CD4-positive, CD25-positive, alpha-beta regulatory T cell (primary cell): ENCODE results near the gene LIPM. TPM values are rescaled to one million over a fixed set of nuclear protein-coding genes. Genes with fewer than 3 reads are reported as not detected.

Experiments
- ATAC-seq, 2 donors: fragments of 150-1000 bp; cut with Tn5 transposase; one replicate each; pipeline ENCODE4 v1.10.0; 2021; ENCODE audit warnings: low read depth in 2 of 2, moderate number of reproducible peaks in 2 of 2, moderate library complexity in 1 of 2
- DNase-seq, 3 donors: peaks; one replicate each; pipeline versions ENCODE4 v3.0.0 to v3.0.0-alpha.2; 2012 to 2022; ENCODE audit warnings: mixed read lengths in 1 of 3
- H3K27ac ChIP-seq: one replicate; pipeline ENCODE4 v1.7.0; 2013; ENCODE audit warnings: mild to moderate bottlenecking, low read length; ENCODE audit not compliant: insufficient read depth, poor library complexity, severe bottlenecking
- H3K27me3 ChIP-seq: one replicate; pipeline ENCODE4 v1.7.0; 2013; ENCODE audit warnings: low read length; ENCODE audit not compliant: control insufficient read depth, insufficient read depth
- H3K36me3 ChIP-seq: one replicate; pipeline ENCODE4 v1.7.0; 2013; ENCODE audit warnings: mild to moderate bottlenecking, low read length, moderate library complexity; ENCODE audit not compliant: control insufficient read depth, insufficient read depth
- H3K4me1 ChIP-seq: 2 replicates; pipeline ENCODE4 v1.7.0; 2013; ENCODE audit warnings: mild to moderate bottlenecking, low read length; ENCODE audit not compliant: insufficient read depth, control insufficient read depth, poor library complexity, severe bottlenecking
- H3K4me3 ChIP-seq: one replicate; pipeline ENCODE4 v1.7.0; 2013; ENCODE audit warnings: low read depth, mild to moderate bottlenecking, low read length, moderate library complexity
- H3K9me3 ChIP-seq, 2 experiments: 1 replicate in 1 of 2; 2 replicates in 1 of 2; pipeline ENCODE4 v1.7.0; 2013; ENCODE audit warnings: low read length in 2 of 2, mild to moderate bottlenecking in 1 of 2, moderate library complexity in 1 of 2; ENCODE audit not compliant: control insufficient read depth in 2 of 2
- H3K27ac Mint-ChIP-seq, 3 donors: one replicate each; pipeline ENCODE4 v1.8.0; 2020 to 2022; ENCODE audit warnings: mild to moderate bottlenecking in 3 of 3, mixed read lengths in 3 of 3, moderate library complexity in 2 of 3
- H3K27me3 Mint-ChIP-seq: one replicate; pipeline ENCODE4 v1.8.0; 2022; ENCODE audit warnings: mild to moderate bottlenecking, mixed read lengths
- H3K36me3 Mint-ChIP-seq: one replicate; pipeline ENCODE4 v1.8.0; 2020; ENCODE audit warnings: mixed read lengths
- H3K4me1 Mint-ChIP-seq, 4 donors: one replicate each; pipeline ENCODE4 v1.8.0; 2020 to 2022; ENCODE audit warnings: mixed read lengths in 4 of 4, mild to moderate bottlenecking in 1 of 4
- H3K4me3 Mint-ChIP-seq, 4 donors: one replicate each; pipeline ENCODE4 v1.8.0; 2020 to 2022; ENCODE audit warnings: mild to moderate bottlenecking in 4 of 4, mixed read lengths in 4 of 4, moderate library complexity in 3 of 4
- H3K9me3 Mint-ChIP-seq, 7 donors: one replicate each; pipeline ENCODE4 v1.8.0; 2020 to 2022; ENCODE audit warnings: mixed read lengths in 7 of 7, mild to moderate bottlenecking in 3 of 7, moderate library complexity in 2 of 7
- polyA plus RNA-seq, 4 donors: library from polyadenylated mRNA; unstranded; fragments of 300-500 nt; fragmentation: Illumina TruSeq; gene quantifications; one replicate each; pipeline ENCODE4 v1.2.3, GENCODE V29; 2021
- total RNA-seq: library from RNA; stranded (reverse); gene quantifications from one replicate; pipeline ENCODE4 v1.2.3, GENCODE V29; 2022

The LIPM gene
- total and polyA plus RNA-seq, 5 donors from 2014 or later, result not detected

DNA sequence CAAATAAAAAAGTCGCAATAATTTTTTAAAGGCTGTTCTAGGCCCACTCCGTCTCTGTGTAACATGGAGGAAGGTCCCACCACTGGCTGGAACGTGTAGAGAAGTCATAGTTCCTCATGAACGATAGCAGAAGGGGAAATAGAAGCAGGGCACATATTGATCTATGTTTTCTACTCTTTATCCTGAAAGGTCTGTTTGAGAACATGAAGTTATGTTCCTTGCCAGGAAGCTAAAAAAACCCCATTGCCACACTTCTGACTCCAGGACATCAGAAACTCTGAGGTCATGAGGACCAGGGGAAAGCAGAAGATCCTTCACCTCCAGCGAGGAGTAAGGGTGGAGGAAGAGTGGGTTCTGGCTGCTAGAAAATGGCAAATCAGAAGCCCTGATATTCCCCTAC is 38.4 kb downstream of the LIPM start:
- Mint-ChIP-seq H3K4me3 (no peak overlapping the region), H3K36me3 (no peaks in the 10 kb centered on the region), H3K27me3 (no peaks in the 10 kb centered on the region), H3K9me3 (no peaks in the 10 kb centered on the region), H3K27ac (no peak overlapping the region), H3K4me1 (peaks cover 0 to 10% (median 2%) of the 10 kb centered on the region in 4 donors)
- Histone ChIP-seq H3K27ac (no peak overlapping the region), H3K4me3 (no peak overlapping the region), H3K27me3 (no peaks in the 10 kb centered on the region), H3K4me1 (peaks cover 2% of the 10 kb centered on the region), H3K36me3 (no peaks in the 10 kb centered on the region), H3K9me3 (no peaks in the 10 kb centered on the region)
- DNase-seq (no peak), ATAC-seq (no peak)

DNA sequence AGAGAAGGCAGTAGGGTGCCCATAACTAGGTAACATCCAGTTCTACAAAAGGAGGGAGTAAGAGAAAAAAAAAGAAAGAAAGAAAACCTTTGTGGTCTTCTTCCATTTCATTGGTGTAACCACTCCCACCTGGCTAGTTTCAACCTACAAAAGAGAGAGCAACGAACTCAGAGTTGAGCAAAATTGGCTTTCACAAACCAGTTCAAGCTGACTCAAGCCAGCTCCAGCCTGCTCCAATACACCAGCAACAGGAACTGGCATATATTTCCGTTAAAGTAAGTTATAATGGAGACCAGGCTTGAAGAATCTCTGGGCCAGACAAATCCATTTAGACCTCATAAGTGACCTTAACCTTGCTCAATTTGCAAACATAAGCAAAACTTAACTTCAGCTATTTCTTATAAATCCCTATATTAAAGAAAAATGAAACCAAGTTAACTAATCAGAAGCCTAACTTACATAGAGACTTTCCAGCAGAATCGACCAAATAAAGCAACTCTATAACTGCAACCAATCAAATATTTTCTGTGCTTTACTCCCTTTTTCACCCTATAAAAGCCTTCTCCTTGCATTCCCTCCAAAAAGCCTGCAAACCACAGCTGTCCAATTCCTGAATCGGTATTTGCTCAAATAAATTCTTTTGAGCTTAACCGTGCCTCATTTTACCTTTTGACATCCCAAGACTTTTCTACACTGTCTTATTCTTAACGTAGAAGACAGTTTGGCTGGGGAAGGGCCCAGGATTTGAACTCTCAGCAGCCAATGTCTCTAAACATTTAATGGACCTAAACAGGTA is 39.0 kb downstream of the LIPM start:
- no peak for ATAC-seq
- H3K27me3 Mint-ChIP-seq, result no peaks in the 10 kb centered on the region
- Histone ChIP-seq H3K4me1 (no peaks in the 10 kb centered on the region), H3K36me3 (no peaks in the 10 kb centered on the region), H3K9me3 (no peaks in the 10 kb centered on the region), H3K4me3 (no peak overlapping the region), H3K27me3 (no peaks in the 10 kb centered on the region), H3K27ac (no peak overlapping the region)
- H3K27ac Mint-ChIP-seq, result no peak overlapping the region
- peaks cover 0 to 10% (median 2%) of the 10 kb centered on the region in 4 donors for H3K4me1 Mint-ChIP-seq
- H3K9me3 Mint-ChIP-seq, result no peaks in the 10 kb centered on the region
- peak in 1 of 3 donors; percentile 36 for DNase-seq
- no peak overlapping the region for H3K4me3 Mint-ChIP-seq
- no peaks in the 10 kb centered on the region for H3K36me3 Mint-ChIP-seq

DNA sequence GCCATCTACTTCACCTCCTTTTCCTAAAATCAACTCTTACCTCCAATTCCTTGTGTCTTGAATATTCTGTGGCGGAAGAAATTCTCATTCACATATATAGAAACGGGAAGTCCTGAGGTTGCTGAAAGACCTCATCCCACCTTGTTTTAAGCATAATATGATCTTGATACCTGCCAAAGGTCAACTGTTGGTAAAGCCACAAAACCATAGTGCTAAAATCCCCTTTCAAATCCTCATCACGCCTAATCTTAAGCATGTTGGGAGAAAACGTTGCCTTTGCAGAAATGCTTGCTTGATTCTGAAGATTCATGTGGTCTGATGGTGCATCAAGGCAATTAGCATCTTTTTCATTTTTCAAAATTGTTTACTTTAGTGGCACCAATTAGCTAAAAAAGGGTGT is 40.6 kb downstream of the LIPM start:
- Histone ChIP-seq H3K9me3 (no peaks in the 10 kb centered on the region), H3K36me3 (no peaks in the 10 kb centered on the region), H3K27me3 (no peaks in the 10 kb centered on the region), H3K4me3 (no peak overlapping the region), H3K4me1 (no peaks in the 10 kb centered on the region), H3K27ac (no peak overlapping the region)
- no peak overlapping the region for H3K4me3 Mint-ChIP-seq
- no peaks in the 10 kb centered on the region for H3K27me3 Mint-ChIP-seq
- DNase-seq, result no peak
- no peak overlapping the region for H3K27ac Mint-ChIP-seq
- ATAC-seq, result no peak
- H3K36me3 Mint-ChIP-seq, result no peaks in the 10 kb centered on the region
- H3K9me3 Mint-ChIP-seq, result no peaks in the 10 kb centered on the region
- H3K4me1 Mint-ChIP-seq, result peaks cover 0 to 11% (median 2%) of the 10 kb centered on the region in 4 donors

DNA sequence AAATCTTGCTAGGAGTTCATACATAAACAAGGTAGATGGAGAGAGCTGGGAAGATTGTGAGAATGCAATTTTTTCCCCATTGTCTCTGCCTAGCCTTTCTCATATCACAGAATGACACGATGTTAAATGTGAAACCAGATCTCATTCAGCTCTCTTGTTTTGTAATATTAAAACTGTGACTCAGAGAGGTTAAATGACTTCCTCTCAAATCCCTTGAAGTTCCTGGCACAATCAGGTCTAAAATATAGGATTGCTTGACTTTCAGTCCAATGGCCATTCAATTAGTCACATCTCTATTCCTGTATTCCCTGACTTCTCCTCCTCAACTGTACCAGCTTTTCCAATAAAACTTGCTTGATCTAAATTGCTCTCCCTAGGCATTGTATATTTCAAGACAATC is 46.0 kb downstream of the LIPM start:
- peak in 1 of 2 donors; percentile 34 for ATAC-seq
- peak overlapping the region in 2 of 3 donors; percentile 1 to 40 for H3K27ac Mint-ChIP-seq
- H3K4me3 Mint-ChIP-seq, result no peak overlapping the region

DNA sequence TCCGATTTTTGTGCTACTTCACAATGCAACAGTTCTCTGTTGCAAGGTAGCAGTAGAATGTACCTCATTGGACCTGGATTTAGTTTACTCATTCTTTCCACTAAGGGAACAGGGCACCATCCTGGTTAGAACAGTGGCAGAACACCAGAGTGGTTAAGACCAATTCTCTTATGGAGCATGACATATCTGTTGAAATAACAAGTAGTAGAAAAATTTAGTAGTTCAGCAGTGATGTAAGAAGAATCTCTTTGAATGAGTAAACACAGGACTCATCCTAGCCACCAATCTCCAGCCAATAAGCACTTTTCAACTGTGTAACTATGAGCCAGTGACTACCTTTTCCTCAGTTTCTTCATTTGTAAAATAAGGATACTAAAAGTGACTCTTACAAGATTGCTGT is 46.7 kb downstream of the LIPM start:
- H3K9me3 ChIP-seq, result no peaks in the 10 kb centered on the region
- H3K27ac Mint-ChIP-seq, result no peak overlapping the region
- peaks cover 6 to 12% (median 8%) of the 10 kb centered on the region in 4 donors for H3K4me1 Mint-ChIP-seq
- ATAC-seq, result no peak
- no peaks in the 10 kb centered on the region for H3K36me3 ChIP-seq
- H3K36me3 Mint-ChIP-seq, result no peaks in the 10 kb centered on the region
- H3K4me3 Mint-ChIP-seq, result no peak overlapping the region
- no peaks in the 10 kb centered on the region for H3K27me3 ChIP-seq
- H3K4me3 ChIP-seq, result no peak overlapping the region
- H3K9me3 Mint-ChIP-seq, result peaks cover 0 to 1% (median 0%) of the 10 kb centered on the region in 7 donors
- DNase-seq, result no peak
- H3K27me3 Mint-ChIP-seq, result no peaks in the 10 kb centered on the region
- H3K4me1 ChIP-seq, result peaks cover 4% of the 10 kb centered on the region
- H3K27ac ChIP-seq, result no peak overlapping the region

More for the DNA sequence above, 46.0 kb downstream of the LIPM start:
- no peak overlapping the region for H3K27ac ChIP-seq
- no peaks in the 10 kb centered on the region for H3K27me3 ChIP-seq
- no peaks in the 10 kb centered on the region for H3K9me3 ChIP-seq
- Mint-ChIP-seq H3K36me3 (no peaks in the 10 kb centered on the region), H3K4me1 (peaks cover 6 to 12% (median 8%) of the 10 kb centered on the region in 4 donors), H3K9me3 (peaks cover 0 to 1% (median 0%) of the 10 kb centered on the region in 7 donors), H3K27me3 (no peaks in the 10 kb centered on the region)
- peak in 1 of 3 donors; percentile 43 for DNase-seq
- H3K36me3 ChIP-seq, result no peaks in the 10 kb centered on the region
- H3K4me3 ChIP-seq, result no peak overlapping the region
- peaks cover 4% of the 10 kb centered on the region for H3K4me1 ChIP-seq

DNA sequence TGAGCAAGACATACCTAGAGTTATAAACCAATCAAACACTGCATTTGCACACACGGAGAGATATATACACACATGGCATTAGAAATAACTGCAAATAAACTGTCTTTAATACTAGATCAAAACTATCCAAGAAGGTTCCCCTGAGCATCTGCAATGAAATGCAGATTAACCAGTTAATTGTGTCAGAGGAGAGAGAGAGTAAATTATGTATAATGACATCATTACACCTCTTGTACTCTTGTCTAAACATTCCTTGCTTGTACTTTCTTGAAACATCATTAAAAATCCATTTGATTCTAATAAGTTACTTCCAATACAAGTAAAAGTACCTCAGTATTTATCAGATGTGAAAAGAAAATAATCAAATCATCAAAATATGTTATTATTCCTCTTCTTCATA is 48.2 kb downstream of the LIPM start:
- peaks cover 4% of the 10 kb centered on the region for H3K4me1 ChIP-seq
- DNase-seq, result no peak
- Mint-ChIP-seq H3K36me3 (no peaks in the 10 kb centered on the region), H3K9me3 (peaks cover 0 to 1% (median 0%) of the 10 kb centered on the region in 7 donors), H3K27me3 (no peaks in the 10 kb centered on the region), H3K27ac (no peak overlapping the region), H3K4me3 (no peak overlapping the region), H3K4me1 (peaks cover 6 to 12% (median 8%) of the 10 kb centered on the region in 4 donors)
- no peak overlapping the region for H3K4me3 ChIP-seq
- no peak for ATAC-seq
- no peaks in the 10 kb centered on the region for H3K9me3 ChIP-seq
- H3K36me3 ChIP-seq, result no peaks in the 10 kb centered on the region
- H3K27ac ChIP-seq, result no peak overlapping the region
- no peaks in the 10 kb centered on the region for H3K27me3 ChIP-seq

DNA sequence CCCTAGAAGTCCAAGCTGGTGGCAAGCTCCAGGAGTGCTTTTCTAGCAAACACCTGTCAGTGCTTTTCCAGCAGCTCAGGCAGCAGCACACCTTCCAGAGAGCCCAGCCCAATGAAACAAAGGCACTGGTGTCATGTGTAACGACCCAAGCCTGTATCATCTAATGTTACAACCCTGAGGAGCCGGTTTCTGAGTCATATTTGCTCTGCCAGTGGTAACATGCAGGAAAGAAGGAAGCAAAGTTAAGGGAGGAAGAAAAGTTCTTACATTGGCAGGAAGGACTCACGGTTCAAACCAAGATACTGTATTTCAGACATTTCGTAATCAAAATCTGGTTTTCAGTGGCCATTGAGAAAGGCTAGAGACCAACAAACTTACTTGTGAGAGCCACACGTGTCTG is 49.2 kb downstream of the LIPM start, which contains the start of gene ANKRD22:
Gene ANKRD22 (minus strand): TSS at position 139 of the 400 bp plus-strand sequence. CDS start 237 bp downstream, outside the sequence.
- Mint-ChIP-seq H3K9me3 (peaks cover 0 to 1% (median 0%) of the 10 kb centered on the region in 7 donors), H3K27ac (no peak within 1 kb of the TSS), H3K27me3 (no peaks in the 10 kb centered on the region), H3K36me3 (no peaks in the 10 kb centered on the region), H3K4me3 (no peak within 1 kb of the TSS), H3K4me1 (peaks cover 6 to 12% (median 8%) of the 10 kb centered on the region in 4 donors)
- Histone ChIP-seq H3K4me3 (no peak within 1 kb of the TSS), H3K27ac (no peak within 1 kb of the TSS), H3K36me3 (no peaks in the 10 kb centered on the region), H3K4me1 (peaks cover 4% of the 10 kb centered on the region), H3K27me3 (no peaks in the 10 kb centered on the region), H3K9me3 (no peaks in the 10 kb centered on the region)
- DNase-seq (no peak), ATAC-seq (no peak)

DNA sequence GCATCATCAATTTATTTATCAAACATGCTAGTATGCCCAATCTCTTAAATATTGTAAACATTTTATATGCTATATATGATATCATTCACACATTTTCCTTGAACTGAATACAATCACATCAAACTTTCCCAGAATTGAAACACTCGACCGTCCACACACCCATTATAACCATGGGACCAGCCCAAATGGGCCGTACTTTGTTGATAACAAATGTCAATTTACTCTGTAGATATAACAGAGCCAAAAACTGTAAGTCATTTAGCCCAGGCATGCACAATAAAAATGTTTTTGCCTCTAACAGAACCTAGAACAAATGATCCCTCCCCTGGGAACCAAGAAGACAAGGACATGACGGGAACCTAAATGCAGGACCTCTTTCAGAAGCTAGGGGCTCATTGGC is 49.8 kb downstream of the LIPM start:
- DNase-seq, result no peak
- no peaks in the 10 kb centered on the region for H3K36me3 ChIP-seq
- H3K27ac ChIP-seq, result no peak overlapping the region
- H3K4me1 ChIP-seq, result peaks cover 4% of the 10 kb centered on the region
- no peaks in the 10 kb centered on the region for H3K27me3 ChIP-seq
- peaks cover 0 to 1% (median 0%) of the 10 kb centered on the region in 7 donors for H3K9me3 Mint-ChIP-seq
- no peak overlapping the region for H3K4me3 ChIP-seq
- ATAC-seq, result no peak
- H3K27ac Mint-ChIP-seq, result no peak overlapping the region
- H3K9me3 ChIP-seq, result no peaks in the 10 kb centered on the region
- peaks cover 6 to 12% (median 8%) of the 10 kb centered on the region in 4 donors for H3K4me1 Mint-ChIP-seq
- no peaks in the 10 kb centered on the region for H3K36me3 Mint-ChIP-seq
- H3K27me3 Mint-ChIP-seq, result no peaks in the 10 kb centered on the region
- H3K4me3 Mint-ChIP-seq, result no peak overlapping the region
